Chondrocyte (in vitro differentiated cells): ENCODE results near the gene PPP1R13L. TPM values are rescaled to one million over a fixed set of nuclear protein-coding genes. Genes with fewer than 3 reads are reported as not detected.
"Not testable (repeated sequence)": the region's sequence is repeated elsewhere in the genome, so short reads cannot be mapped to it uniquely, and the experiment has no call there.

Experiments used
- DNase-seq: peaks from one replicate; pipeline ENCODE4 v3.0.0; 2021; ENCODE audit warnings: mixed read lengths, low spot score
- H3K27ac Mint-ChIP-seq: one replicate; pipeline ENCODE4 v1.8.0; 2021; ENCODE audit warnings: mild to moderate bottlenecking, moderate library complexity, mixed read lengths; ENCODE audit not compliant: unreplicated experiment
- H3K27me3 Mint-ChIP-seq: 2 replicates; pipeline ENCODE4 v1.8.0; 2021; ENCODE audit warnings: low read depth, mixed read lengths
- H3K36me3 Mint-ChIP-seq: 2 replicates; pipeline ENCODE4 v1.8.0; 2021; ENCODE audit warnings: low read depth, mixed read lengths
- H3K4me1 Mint-ChIP-seq: 2 replicates; pipeline ENCODE4 v1.8.0; 2021; ENCODE audit warnings: low read depth, mild to moderate bottlenecking, mixed read lengths
- H3K4me3 Mint-ChIP-seq: one replicate; pipeline ENCODE4 v1.8.0; 2021; ENCODE audit warnings: mild to moderate bottlenecking, moderate library complexity, mixed read lengths; ENCODE audit not compliant: unreplicated experiment
- H3K9me3 Mint-ChIP-seq: 2 replicates; pipeline ENCODE4 v1.8.0; 2021; ENCODE audit warnings: low read depth, mixed read lengths
- CTCF ChIP-seq: fragments of 200-600 bp; sonication (generic); IDR thresholded peaks from 2 replicates; pipeline ENCODE4 v1.5.0; 2021; ENCODE audit warnings: antibody characterized with exemption, mild to moderate bottlenecking, moderate library complexity
- total RNA-seq: library from RNA; stranded (reverse); gene quantifications from 3 replicates; pipeline ENCODE4 v1.2.1, GENCODE V29; 2021

Gene PPP1R13L
- total RNA-seq, 1 donor from 2014 or later = 111 TPM

- no peak for DNase-seq
Measured at GRCh38 chr19:45440873-45441654, 36.2 kb upstream of the PPP1R13L start.

GRCh38 chr19:45440259-45440638 is 35.4 kb upstream of the PPP1R13L start:
- H3K9me3 Mint-ChIP-seq = no peaks in the 10 kb centered on the region
- H3K4me1 Mint-ChIP-seq = peaks cover 35% of the 10 kb centered on the region
- DNase-seq = no peak
- H3K27me3 Mint-ChIP-seq = no peaks in the 10 kb centered on the region
- peak overlapping the region; percentile 84 for H3K27ac Mint-ChIP-seq
- TF ChIP-seq CTCF = no peak
- no peaks in the 10 kb centered on the region for H3K36me3 Mint-ChIP-seq
- H3K4me3 Mint-ChIP-seq = peak overlapping the region; percentile 55

More at GRCh38 chr19:45440873-45441654, 36.2 kb upstream of the PPP1R13L start:
- Mint-ChIP-seq H3K4me1 (peaks cover 35% of the 10 kb centered on the region), H3K27ac (peak overlapping the region; percentile 84), H3K4me3 (peak overlapping the region; percentile 55), H3K9me3 (no peaks in the 10 kb centered on the region), H3K36me3 (no peaks in the 10 kb centered on the region), H3K27me3 (no peaks in the 10 kb centered on the region)
- no peak for TF ChIP-seq CTCF

- no peak for DNase-seq
- no peaks in the 10 kb centered on the region for H3K9me3 Mint-ChIP-seq
- H3K27ac Mint-ChIP-seq = peak overlapping the region; percentile 84
Measured at GRCh38 chr19:45439569-45440258, 34.8 kb upstream of the PPP1R13L start.

GRCh38 chr19:45439190-45439568 is 34.3 kb upstream of the PPP1R13L start:
- TF ChIP-seq CTCF = no peak
- H3K4me1 Mint-ChIP-seq = peaks cover 28% of the 10 kb centered on the region
- no peaks in the 10 kb centered on the region for H3K27me3 Mint-ChIP-seq
- peak overlapping the region; percentile 55 for H3K4me3 Mint-ChIP-seq
- no peaks in the 10 kb centered on the region for H3K9me3 Mint-ChIP-seq
- DNase-seq = no peak
- no peak overlapping the region for H3K27ac Mint-ChIP-seq
- no peaks in the 10 kb centered on the region for H3K36me3 Mint-ChIP-seq

More at GRCh38 chr19:45439569-45440258, 34.8 kb upstream of the PPP1R13L start:
- Mint-ChIP-seq H3K27me3 (no peaks in the 10 kb centered on the region), H3K4me1 (peaks cover 33% of the 10 kb centered on the region), H3K36me3 (no peaks in the 10 kb centered on the region), H3K4me3 (peak overlapping the region; percentile 55)
- peak; percentile 100 for TF ChIP-seq CTCF

GRCh38 chr19:45437328-45437727 is 32.5 kb upstream of the PPP1R13L start:
- no peaks in the 10 kb centered on the region for H3K27me3 Mint-ChIP-seq
- H3K36me3 Mint-ChIP-seq = no peaks in the 10 kb centered on the region
- no peak overlapping the region for H3K27ac Mint-ChIP-seq
- H3K4me1 Mint-ChIP-seq = peaks cover 12% of the 10 kb centered on the region
- H3K4me3 Mint-ChIP-seq = no peak overlapping the region
- no peak for DNase-seq
- H3K9me3 Mint-ChIP-seq = no peaks in the 10 kb centered on the region
- TF ChIP-seq CTCF = no peak

- not testable (repeated sequence) for H3K36me3 Mint-ChIP-seq, H3K27me3 Mint-ChIP-seq, H3K27ac Mint-ChIP-seq, H3K4me3 Mint-ChIP-seq, DNase-seq, H3K9me3 Mint-ChIP-seq
- peaks cover 15% of the 10 kb centered on the region for H3K4me1 Mint-ChIP-seq
Measured at GRCh38 chr19:45432543-45432942, 27.7 kb upstream of the PPP1R13L start.

- not testable (repeated sequence) for DNase-seq, H3K4me3 Mint-ChIP-seq, H3K36me3 Mint-ChIP-seq, H3K27me3 Mint-ChIP-seq, H3K9me3 Mint-ChIP-seq
- Mint-ChIP-seq H3K27ac (peak overlapping the region; percentile 95), H3K4me1 (peaks cover 20% of the 10 kb centered on the region)
Measured at GRCh38 chr19:45431008-45431407, 26.1 kb upstream of the PPP1R13L start.

- H3K4me3 Mint-ChIP-seq, DNase-seq, H3K9me3 Mint-ChIP-seq, H3K27me3 Mint-ChIP-seq, H3K36me3 Mint-ChIP-seq: not testable (repeated sequence)
- H3K27ac Mint-ChIP-seq = peak overlapping the region; percentile 95
- peaks cover 26% of the 10 kb centered on the region for H3K4me1 Mint-ChIP-seq
Measured at GRCh38 chr19:45429896-45430295, 25.0 kb upstream of the PPP1R13L start.
